ENCODE data around the gene QRICH1.

DNA sequence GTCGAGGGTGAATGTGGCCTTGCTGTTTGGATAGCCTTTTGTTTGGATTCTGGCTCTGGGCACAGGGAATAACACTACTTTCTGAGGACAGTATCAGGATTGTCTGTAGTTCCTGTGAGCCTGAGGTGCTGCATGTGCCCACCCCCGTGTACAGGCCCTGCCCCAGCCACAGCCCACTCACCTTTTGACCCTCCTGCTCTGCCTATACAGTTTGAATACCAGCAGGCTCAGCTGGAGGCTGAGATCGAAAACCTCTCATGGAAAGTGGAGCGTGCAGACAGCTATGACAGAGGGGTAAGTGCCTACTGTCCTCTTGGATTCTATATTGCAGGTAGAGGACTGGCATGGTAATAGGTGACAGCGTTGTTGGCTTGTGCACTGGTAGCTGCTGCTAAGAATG, 111.2 kb downstream of the QRICH1 start:
- TF ChIP-seq, protein P1, sequence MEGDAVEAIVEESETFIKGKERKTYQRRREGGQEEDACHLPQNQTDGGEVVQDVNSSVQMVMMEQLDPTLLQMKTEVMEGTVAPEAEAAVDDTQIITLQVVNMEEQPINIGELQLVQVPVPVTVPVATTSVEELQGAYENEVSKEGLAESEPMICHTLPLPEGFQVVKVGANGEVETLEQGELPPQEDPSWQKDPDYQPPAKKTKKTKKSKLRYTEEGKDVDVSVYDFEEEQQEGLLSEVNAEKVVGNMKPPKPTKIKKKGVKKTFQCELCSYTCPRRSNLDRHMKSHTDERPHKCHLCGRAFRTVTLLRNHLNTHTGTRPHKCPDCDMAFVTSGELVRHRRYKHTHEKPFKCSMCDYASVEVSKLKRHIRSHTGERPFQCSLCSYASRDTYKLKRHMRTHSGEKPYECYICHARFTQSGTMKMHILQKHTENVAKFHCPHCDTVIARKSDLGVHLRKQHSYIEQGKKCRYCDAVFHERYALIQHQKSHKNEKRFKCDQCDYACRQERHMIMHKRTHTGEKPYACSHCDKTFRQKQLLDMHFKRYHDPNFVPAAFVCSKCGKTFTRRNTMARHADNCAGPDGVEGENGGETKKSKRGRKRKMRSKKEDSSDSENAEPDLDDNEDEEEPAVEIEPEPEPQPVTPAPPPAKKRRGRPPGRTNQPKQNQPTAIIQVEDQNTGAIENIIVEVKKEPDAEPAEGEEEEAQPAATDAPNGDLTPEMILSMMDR (conservative IDR thresholded peaks at IDR 0.05; ENCODE audit: low read length) = no peak
- TF ChIP-seq EZH2phosphoT487 (IDR thresholded peaks at IDR 0.05; ENCODE audit: borderline replicate concordance, low read depth, low read length) = no peak
